Mesenchymal stem cell (in vitro differentiated cells and primary cell): ENCODE results near the gene ALG10. TPM values are rescaled to one million over a fixed set of nuclear protein-coding genes. Genes with fewer than 3 reads are reported as not detected.

Source experiments
- DNase-seq: peaks from one replicate; pipeline ENCODE4 v3.0.0-alpha.2; 2013
- H2AFZ ChIP-seq: one replicate; pipeline ENCODE4 v1.6.1; 2013; ENCODE audit warnings: low read depth, mild to moderate bottlenecking, control low read depth, inconsistent platforms, low read length, moderate library complexity
- H2AK5ac ChIP-seq: 2 replicates; pipeline ENCODE4 v1.6.1; 2013; ENCODE audit warnings: low read length, moderate library complexity, mild to moderate bottlenecking, inconsistent platforms; ENCODE audit not compliant: severe bottlenecking
- H2BK120ac ChIP-seq: one replicate; pipeline ENCODE4 v1.6.1; 2013; ENCODE audit warnings: low read depth, mild to moderate bottlenecking, inconsistent platforms, low read length, moderate library complexity
- H2BK12ac ChIP-seq, 2 experiments: one replicate each; pipeline ENCODE4 v1.6.1; 2013; ENCODE audit warnings: inconsistent platforms in 2 of 2, low read length in 2 of 2, mild to moderate bottlenecking in 2 of 2, moderate library complexity in 2 of 2, control low read depth in 1 of 2
- H2BK15ac ChIP-seq: one replicate; pipeline ENCODE4 v1.6.1; 2013; ENCODE audit warnings: mild to moderate bottlenecking, low read depth, inconsistent platforms; ENCODE audit not compliant: poor library complexity, severe bottlenecking
- H2BK5ac ChIP-seq: 2 replicates; pipeline ENCODE4 v1.6.1; 2013; ENCODE audit warnings: low read depth, mild to moderate bottlenecking, low read length, control low read depth, inconsistent platforms; ENCODE audit not compliant: poor library complexity, severe bottlenecking
- H3K14ac ChIP-seq, 2 experiments: one replicate each; pipeline ENCODE4 v1.6.1; 2013; ENCODE audit warnings: inconsistent platforms in 2 of 2, low read length in 2 of 2, control low read depth in 1 of 2, mild to moderate bottlenecking in 1 of 2, moderate library complexity in 1 of 2
- H3K18ac ChIP-seq, 2 experiments: one replicate each; pipeline ENCODE4 v1.6.1; 2013; ENCODE audit warnings: inconsistent platforms in 2 of 2, low read length in 2 of 2, control low read depth in 1 of 2, low read depth in 1 of 2, mild to moderate bottlenecking in 1 of 2
- H3K23ac ChIP-seq, 2 experiments: one replicate each; pipeline ENCODE4 v1.6.1; 2013; ENCODE audit warnings: inconsistent platforms in 2 of 2, low read length in 2 of 2, mild to moderate bottlenecking in 2 of 2, moderate library complexity in 2 of 2, control low read depth in 1 of 2
- H3K27ac ChIP-seq: 2 replicates; pipeline ENCODE4 v1.5.1; 2013; ENCODE audit warnings: mild to moderate bottlenecking, moderate library complexity, low read length, control low read depth, inconsistent platforms; ENCODE audit not compliant: poor library complexity, severe bottlenecking
- H3K27me3 ChIP-seq, 2 experiments: 2 replicates each; pipeline versions ENCODE4 v1.6.1 to v1.7.0; 2013; ENCODE audit warnings: low read length in 2 of 2, mild to moderate bottlenecking in 2 of 2, moderate library complexity in 2 of 2, control low read depth in 1 of 2, inconsistent platforms in 1 of 2; ENCODE audit not compliant: control insufficient read depth in 1 of 2, insufficient read depth in 1 of 2
- H3K36me3 ChIP-seq, 2 experiments: 2 replicates each; pipeline versions ENCODE4 v1.6.1 to v1.7.0; 2013; ENCODE audit warnings: low read length in 2 of 2, control low read depth in 1 of 2, inconsistent platforms in 1 of 2, low read depth in 1 of 2, mild to moderate bottlenecking in 1 of 2; ENCODE audit not compliant: insufficient read depth in 2 of 2, control insufficient read depth in 1 of 2
- H3K4ac ChIP-seq, 2 experiments: one replicate each; pipeline ENCODE4 v1.6.1; 2013; ENCODE audit warnings: inconsistent platforms in 2 of 2, low read length in 2 of 2, mild to moderate bottlenecking in 2 of 2, moderate library complexity in 2 of 2, control low read depth in 1 of 2, low read depth in 1 of 2
- H3K4me1 ChIP-seq: 2 replicates; pipeline ENCODE4 v1.6.1; 2013; ENCODE audit warnings: low read depth, low read length, control low read depth; ENCODE audit not compliant: control insufficient read depth, insufficient read depth
- H3K4me2 ChIP-seq: 2 replicates; pipeline ENCODE4 v1.6.1; 2013; ENCODE audit warnings: low read length, mild to moderate bottlenecking, inconsistent platforms; ENCODE audit not compliant: poor library complexity, severe bottlenecking
- H3K4me3 ChIP-seq, 2 experiments: 2 replicates each; pipeline versions ENCODE4 v1.5.1 to v1.7.0; 2013; ENCODE audit warnings: low read length in 2 of 2, mild to moderate bottlenecking in 2 of 2, control low read depth in 1 of 2, low read depth in 1 of 2; ENCODE audit not compliant: insufficient read depth in 1 of 2
- H3K79me1 ChIP-seq: replicated peaks from 2 replicates; pipeline ENCODE4 v1.6.1; 2013; ENCODE audit warnings: mild to moderate bottlenecking, control low read depth, low read length, inconsistent platforms; ENCODE audit not compliant: poor library complexity, severe bottlenecking
- H3K9ac ChIP-seq: 2 replicates; pipeline ENCODE4 v1.7.0; 2013; ENCODE audit warnings: mild to moderate bottlenecking, low read length, moderate library complexity
- H3K9me3 ChIP-seq: 2 replicates; pipeline ENCODE4 v1.7.0; 2013; ENCODE audit warnings: mild to moderate bottlenecking, low read length; ENCODE audit not compliant: control insufficient read depth
- H4K8ac ChIP-seq: one replicate; pipeline ENCODE4 v1.6.1; 2013; ENCODE audit warnings: inconsistent platforms, mild to moderate bottlenecking, low read length, moderate library complexity
- H4K91ac ChIP-seq: one replicate; pipeline ENCODE4 v1.6.1; 2013; ENCODE audit warnings: mild to moderate bottlenecking, low read length, inconsistent platforms
- WGBS: methylation state at CpG from one replicate; pipeline ENCODE4 v1.1.7; 2013; ENCODE audit warnings: mixed read lengths; 5-methylcytosine and 5-hydroxymethylcytosine counted together
- small RNA-seq: library from polyadenylated mRNA; stranded (forward); fragments of <200 nt; extraction: miRNeasy Mini kit (QIAGEN cat#:217004); gene quantifications from one replicate; pipeline ENCODE3, GENCODE V24; 2013; ENCODE audit warnings: low read depth

ALG10 gene

GRCh38 chr12:34051486-34051885 lies 29.2 kb downstream of the ALG10 start:
- no peak overlapping the region for H3K23ac ChIP-seq
- no peak overlapping the region for H3K14ac ChIP-seq
- peaks cover 4% of the 10 kb centered on the region for H3K9me3 ChIP-seq
- H3K27me3 ChIP-seq: no peaks in the 10 kb centered on the region
- no peaks in the 10 kb centered on the region for H3K79me1 ChIP-seq
- H3K4me1 ChIP-seq: no peaks in the 10 kb centered on the region
- no peak overlapping the region for H3K4me3 ChIP-seq
- no peak overlapping the region for H2AFZ ChIP-seq
- no peaks in the 10 kb centered on the region for H3K36me3 ChIP-seq
- no peak for DNase-seq
- no peak overlapping the region for H2BK5ac ChIP-seq
- H3K4ac ChIP-seq: no peak overlapping the region
- no peak overlapping the region for H2AK5ac ChIP-seq
- no peak overlapping the region for H2BK15ac ChIP-seq
- H3K18ac ChIP-seq: no peak overlapping the region
- no peak overlapping the region for H4K8ac ChIP-seq
- no peak overlapping the region for H3K4me2 ChIP-seq
- H4K91ac ChIP-seq: no peak overlapping the region
- WGBS: 57% methylated on average over 1 of the region's 1 CpG
- H3K9ac ChIP-seq: no peak overlapping the region
- H2BK12ac ChIP-seq: no peak overlapping the region
- H2BK120ac ChIP-seq: no peak overlapping the region
- H3K27ac ChIP-seq: no peak overlapping the region

GRCh38 chr12:34054938-34055337 lies 32.6 kb downstream of the ALG10 start:
- H2BK120ac ChIP-seq: no peak overlapping the region
- no CpG with 5 or more reads among the region's 1 CpG for WGBS
- H2BK12ac ChIP-seq: no peak overlapping the region
- no peak overlapping the region for H3K18ac ChIP-seq
- H3K4me3 ChIP-seq: peak overlapping the region in 1 of 2 experiments; percentile 45
- H3K23ac ChIP-seq: no peak overlapping the region
- DNase-seq: no peak
- H3K14ac ChIP-seq: no peak overlapping the region
- no peak overlapping the region for H2BK5ac ChIP-seq
- no peak overlapping the region for H3K9ac ChIP-seq
- no peaks in the 10 kb centered on the region for H3K4me1 ChIP-seq
- H3K36me3 ChIP-seq: no peaks in the 10 kb centered on the region
- no peak overlapping the region for H3K4ac ChIP-seq
- no peaks in the 10 kb centered on the region for H3K27me3 ChIP-seq
- H3K4me2 ChIP-seq: no peak overlapping the region
- H3K9me3 ChIP-seq: no peaks in the 10 kb centered on the region
- H2AK5ac ChIP-seq: no peak overlapping the region
- no peaks in the 10 kb centered on the region for H3K79me1 ChIP-seq
- no peak overlapping the region for H4K91ac ChIP-seq
- H4K8ac ChIP-seq: no peak overlapping the region
- H2AFZ ChIP-seq: no peak overlapping the region
- H2BK15ac ChIP-seq: no peak overlapping the region
- no peak overlapping the region for H3K27ac ChIP-seq

Small RNAs within 50 kb of the gene (small RNA-seq; reads per million reads assigned to genes)
- not detected for gene RF00019
